ENCODE results near the gene VWA3A. TPM values are rescaled to one million over a fixed set of nuclear protein-coding genes. Genes with fewer than 3 reads are reported as not detected.
A peak's percentile ranks its signal among the peaks of the same experiment; 100 is the strongest.

VWA3A gene
- total and polyA plus RNA-seq, 2 of the 8 experiments (the other 6 are each of a cell fraction or from before 2014, with no cell fraction given), result 0.05 TPM; not detected in 1

DNA sequence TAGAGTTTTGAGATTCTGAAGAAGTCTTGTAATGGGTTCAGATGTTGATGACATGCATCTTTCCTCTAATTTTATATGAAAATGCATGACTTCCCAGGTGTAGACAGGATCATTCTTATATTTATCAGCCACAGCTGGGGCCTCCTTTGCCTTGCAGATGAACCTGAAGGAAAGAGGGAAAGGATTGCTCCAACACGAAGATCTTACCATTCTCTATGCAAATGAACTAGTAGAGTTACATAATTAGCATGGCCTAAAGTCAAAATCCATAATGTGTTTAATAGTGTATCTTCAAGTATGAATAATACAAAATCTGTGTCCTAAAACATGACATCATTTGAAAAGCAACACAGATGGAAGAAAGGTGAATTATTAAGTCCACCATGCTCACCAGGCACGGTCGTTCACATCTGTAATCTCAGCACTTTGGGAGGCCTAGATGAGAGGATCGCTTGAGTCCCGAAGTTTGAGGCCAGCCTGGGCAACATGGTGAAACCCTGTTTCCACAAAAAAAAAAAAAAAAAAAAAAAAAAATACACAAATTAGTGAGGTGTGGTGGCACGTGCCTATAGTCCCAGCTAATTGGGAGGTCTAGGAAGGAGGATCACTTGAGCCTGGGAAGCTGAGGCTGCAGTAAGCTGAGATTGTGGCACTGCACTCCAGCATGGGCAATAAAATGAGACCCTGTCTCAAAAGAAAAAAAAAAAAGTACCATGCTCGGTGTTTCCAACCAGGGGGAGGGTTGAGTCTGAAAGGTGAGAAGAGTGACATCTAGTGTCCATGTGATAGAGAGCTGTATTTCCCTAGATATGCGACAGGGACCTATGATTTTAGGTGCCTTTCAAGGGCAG is 6.3 kb downstream of the VWA3A start:
- WGBS, 2 experiments (ENCODE audit: extremely low coverage in 1 of 2, insufficient coverage in 1 of 2, insufficient read length in 1 of 2, insufficient replicate concordance in 2 of 2, low coverage in 1 of 2, low lambda C conversion rate in 2 of 2, missing lambda C conversion rate in 1 of 2), result 64% methylated on average over 8 of the region's 8 CpGs; no CpG with 5 or more reads in 1 of the 2 experiments
- DNase-seq (ENCODE audit: low read depth in 1 of 2, low spot score in 2 of 2), result no peak
- TF ChIP-seq, protein P1, sequence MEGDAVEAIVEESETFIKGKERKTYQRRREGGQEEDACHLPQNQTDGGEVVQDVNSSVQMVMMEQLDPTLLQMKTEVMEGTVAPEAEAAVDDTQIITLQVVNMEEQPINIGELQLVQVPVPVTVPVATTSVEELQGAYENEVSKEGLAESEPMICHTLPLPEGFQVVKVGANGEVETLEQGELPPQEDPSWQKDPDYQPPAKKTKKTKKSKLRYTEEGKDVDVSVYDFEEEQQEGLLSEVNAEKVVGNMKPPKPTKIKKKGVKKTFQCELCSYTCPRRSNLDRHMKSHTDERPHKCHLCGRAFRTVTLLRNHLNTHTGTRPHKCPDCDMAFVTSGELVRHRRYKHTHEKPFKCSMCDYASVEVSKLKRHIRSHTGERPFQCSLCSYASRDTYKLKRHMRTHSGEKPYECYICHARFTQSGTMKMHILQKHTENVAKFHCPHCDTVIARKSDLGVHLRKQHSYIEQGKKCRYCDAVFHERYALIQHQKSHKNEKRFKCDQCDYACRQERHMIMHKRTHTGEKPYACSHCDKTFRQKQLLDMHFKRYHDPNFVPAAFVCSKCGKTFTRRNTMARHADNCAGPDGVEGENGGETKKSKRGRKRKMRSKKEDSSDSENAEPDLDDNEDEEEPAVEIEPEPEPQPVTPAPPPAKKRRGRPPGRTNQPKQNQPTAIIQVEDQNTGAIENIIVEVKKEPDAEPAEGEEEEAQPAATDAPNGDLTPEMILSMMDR (IDR thresholded peaks at IDR 0.05; ENCODE audit: control extremely low read depth in 1 of 3, insufficient read depth in 1 of 3, low read depth in 1 of 3, low read length in 3 of 3), result peak in 2 of 3 experiments; percentile 81 to 82; a peak in 3 of 4 replicates
- TF ChIP-seq GABPA (IDR thresholded peaks at IDR 0.05; ENCODE audit: borderline replicate concordance, insufficient read depth, low read length) (no peak), CEBPB (IDR thresholded peaks at IDR 0.05; ENCODE audit: low read depth, low read length) (no peak), BCL11A (IDR thresholded peaks at IDR 0.05; ENCODE audit: low read depth in 2 of 2, low read length in 2 of 2) (no peak), CBX5 (IDR thresholded peaks at IDR 0.05; ENCODE audit: low read depth, low read length) (no peak), FOSL1 (IDR thresholded peaks at IDR 0.05; ENCODE audit: insufficient read depth, low read depth, low read length) (no peak), BRCA1 (IDR thresholded peaks at IDR 0.05; ENCODE audit: low read depth, low read length) (no peak), YY1 (IDR thresholded peaks at IDR 0.05; ENCODE audit: low read depth, low read length) (0 out of 2 replicates have a peak, but pooled peaks have one; percentile 19), JUND (IDR thresholded peaks at IDR 0.05; ENCODE audit: low read length) (no peak)

More for the DNA sequence above, 6.3 kb downstream of the VWA3A start:
- no peaks in the 10 kb centered on the region for H4K20me1 ChIP-seq (replicated peaks in 1 of 2; ENCODE audit: control insufficient read depth in 1 of 2, insufficient read depth in 2 of 2, low read length in 2 of 2)
- H4K8ac ChIP-seq (ENCODE audit: extremely low read depth, insufficient read depth, low read length), result no peak overlapping the region
- H2AK5ac ChIP-seq (ENCODE audit: low read depth, low read length), result no peak overlapping the region
- no peaks in the 10 kb centered on the region for H3K9me3 ChIP-seq (ENCODE audit: insufficient read depth in 2 of 2, low read depth in 1 of 2, low read length in 1 of 2)
- no peak overlapping the region for H2BK120ac ChIP-seq (replicated peaks; ENCODE audit: low read depth, low read length)
- no peak overlapping the region for H3K27ac ChIP-seq (ENCODE audit: low read depth, low read length)
- peak; percentile 84 for FAIRE-seq
- H2BK5ac ChIP-seq (ENCODE audit: low read depth, low read length), result 0 out of 2 replicates have a peak overlapping the region, but pooled peaks have one; percentile 27
- ChIA-PET POLR2A (ENCODE audit: partially characterized antibody) (interaction anchor here (0.6 kb wide), 2 partner anchors 90 to 207 kb away, joined by 3 read pairs; no protein-coding TSS in a partner anchor), CTCF (ENCODE audit: partially characterized antibody) (interaction anchor here (0.6 to 6.0 kb wide), 42 partner anchors 8 to 728 kb away, joined by 3 to 58 read pairs (median 6); no protein-coding TSS in a partner anchor)
- no peak overlapping the region for H3K56ac ChIP-seq (replicated peaks; ENCODE audit: insufficient read length, low read depth, low read length)
- no peaks in the 10 kb centered on the region for H3K36me3 ChIP-seq (ENCODE audit: control insufficient read depth in 2 of 4, insufficient read depth in 4 of 4, low read length in 3 of 4)
- H3K79me2 ChIP-seq (ENCODE audit: control insufficient read depth in 1 of 2, insufficient read depth in 2 of 2, low read length in 2 of 2), result no peaks in the 10 kb centered on the region
- H3K14ac ChIP-seq (ENCODE audit: insufficient read length), result no peak overlapping the region
- no peak overlapping the region for H2BK15ac ChIP-seq (ENCODE audit: low read length)
- no peak overlapping the region for H4K91ac ChIP-seq (replicated peaks; ENCODE audit: insufficient read length, low read length)
- H2BK12ac ChIP-seq (ENCODE audit: low read depth, low read length), result no peak overlapping the region; the same call in 1 of the 2 replicates
- H2AFZ ChIP-seq (ENCODE audit: low read length), result peak overlapping the region; percentile 72; the same call in 1 of the 2 replicates
- no peak overlapping the region; a peak in 2 of 7 replicates for H3K9ac ChIP-seq (replicated peaks in 1 of 4; ENCODE audit: extremely low read depth in 1 of 4, low read depth in 3 of 4, low read length in 3 of 4)
- H3K27me3 ChIP-seq (replicated peaks in 1 of 4; ENCODE audit: control insufficient read depth in 3 of 4, extremely low read depth in 1 of 4, insufficient read depth in 3 of 4, low read length in 3 of 4), result no peaks in the 10 kb centered on the region
- H3K4me1 ChIP-seq (replicated peaks in 1 of 4; ENCODE audit: control insufficient read depth in 3 of 4, insufficient read depth in 4 of 4, low read length in 3 of 4), result peaks cover 2 to 7% (median 4%) of the 10 kb centered on the region in 4 experiments; a peak in 4 of 7 replicates
- H3K18ac ChIP-seq (ENCODE audit: extremely low read depth, low read length), result no peak overlapping the region
- H3K23ac ChIP-seq (ENCODE audit: insufficient read length), result no peak overlapping the region
- H3K4me2 ChIP-seq (ENCODE audit: insufficient read depth in 1 of 2, low read depth in 2 of 2, low read length in 2 of 2), result no peak overlapping the region
- no peaks in the 10 kb centered on the region for H3K79me1 ChIP-seq (ENCODE audit: low read depth, low read length)
- H2BK20ac ChIP-seq (ENCODE audit: low read length), result no peak overlapping the region
- no peak overlapping the region for H3K4ac ChIP-seq (replicated peaks; ENCODE audit: insufficient read length, low read depth, low read length)
- no peak overlapping the region for H3K4me3 ChIP-seq (ENCODE audit: extremely low read depth in 1 of 4, insufficient read depth in 2 of 4, low read depth in 3 of 4, low read length in 4 of 4)
- H4K5ac ChIP-seq (ENCODE audit: insufficient read length, low read depth, low read length), result no peak overlapping the region
- H3K23me2 ChIP-seq (ENCODE audit: low read depth, low read length), result no peaks in the 10 kb centered on the region

Data from H1 (cell line).